Activated naive CD8-positive, alpha-beta T cell treated with anti-CD3 and anti-CD28 coated beads, Interleukin-2, amount 10 ng/mL, durations not matched to agents 7 days and 5 days (primary cell): ENCODE measurements around the gene PIM2. TPM values are rescaled to one million over a fixed set of nuclear protein-coding genes. Genes with fewer than 3 reads are reported as not detected.

Source experiments
- ATAC-seq: fragments of 150-1000 bp; cut with Tn5 transposase; one replicate; pipeline ENCODE4 v1.10.0; 2021; ENCODE audit warnings: low read depth, moderate library complexity
- POLR2A ChIA-PET: fragments of 350-600 bp; sonication (Branson Sonifier 250); formaldehyde crosslinking; loops from one replicate; lab custom pipeline; 2021; ENCODE audit warnings: antibody characterized with exemption; lab: Charles Lee
- DNase-seq: peaks from one replicate; pipeline ENCODE4 v3.0.0; 2021
- H3K27ac Mint-ChIP-seq: one replicate; pipeline ENCODE4 v1.8.0; 2022; ENCODE audit warnings: mild to moderate bottlenecking, mixed read lengths
- H3K27me3 Mint-ChIP-seq: one replicate; pipeline ENCODE4 v1.8.0; 2022; ENCODE audit warnings: mild to moderate bottlenecking, moderate library complexity, mixed read lengths
- H3K36me3 Mint-ChIP-seq: one replicate; pipeline ENCODE4 v1.8.0; 2021; ENCODE audit warnings: mild to moderate bottlenecking, mixed read lengths
- H3K4me1 Mint-ChIP-seq: one replicate; pipeline ENCODE4 v1.8.0; 2021; ENCODE audit warnings: mixed read lengths
- H3K4me3 Mint-ChIP-seq: one replicate; pipeline ENCODE4 v1.8.0; 2022; ENCODE audit warnings: mild to moderate bottlenecking, moderate library complexity, mixed read lengths
- H3K9me3 Mint-ChIP-seq: one replicate; pipeline ENCODE4 v1.8.0; 2021; ENCODE audit warnings: mixed read lengths
- total RNA-seq, 2 experiments: library from RNA; stranded (reverse); gene quantifications; one replicate each; pipeline ENCODE4 v1.2.3, GENCODE V29; 2021

PIM2 gene
- total RNA-seq, 2 experiments from 2014 or later: 63.1 to 63.2 TPM

- Mint-ChIP-seq H3K9me3 (no peaks in the 10 kb centered on the region), H3K27ac (no peak overlapping the region), H3K4me3 (no peak overlapping the region), H3K27me3 (no peaks in the 10 kb centered on the region), H3K36me3 (peaks cover 16% of the 10 kb centered on the region), H3K4me1 (peaks cover 12% of the 10 kb centered on the region)
- DNase-seq: no peak
- POLR2A ChIA-PET: no interaction called here
- ATAC-seq: no peak
Measured at GRCh38 chrX:48927736-48928382, 9.0 kb upstream of the PIM2 start.

GRCh38 chrX:48927123-48927522 lies 8.3 kb upstream of the PIM2 start:
- DNase-seq (no peak), ATAC-seq (no peak)
- POLR2A ChIA-PET: no interaction called here
- Mint-ChIP-seq H3K4me1 (peaks cover 12% of the 10 kb centered on the region), H3K27me3 (no peaks in the 10 kb centered on the region), H3K4me3 (no peak overlapping the region), H3K9me3 (no peaks in the 10 kb centered on the region), H3K36me3 (peaks cover 15% of the 10 kb centered on the region), H3K27ac (no peak overlapping the region)

GRCh38 chrX:48924270-48924669 lies 5.4 kb upstream of the PIM2 start:
- POLR2A ChIA-PET: interaction anchor here (1.3 kb wide), 1 partner anchor 12 kb away, joined by 4 read pairs; no protein-coding TSS in a partner anchor
- Mint-ChIP-seq H3K9me3 (no peaks in the 10 kb centered on the region), H3K4me1 (peaks cover 28% of the 10 kb centered on the region), H3K27ac (peak overlapping the region; percentile 66), H3K4me3 (no peak overlapping the region), H3K36me3 (peaks cover 14% of the 10 kb centered on the region), H3K27me3 (no peaks in the 10 kb centered on the region)
- ATAC-seq (no peak), DNase-seq (no peak)

- H3K36me3 Mint-ChIP-seq: peaks cover 14% of the 10 kb centered on the region
- no peaks in the 10 kb centered on the region for H3K9me3 Mint-ChIP-seq
- H3K27ac Mint-ChIP-seq: peak overlapping the region; percentile 66
- no peak for ATAC-seq
- H3K4me1 Mint-ChIP-seq: peaks cover 30% of the 10 kb centered on the region
- POLR2A ChIA-PET: interaction anchor here (1.3 kb wide), 1 partner anchor 12 kb away, joined by 4 read pairs; no protein-coding TSS in a partner anchor
- H3K4me3 Mint-ChIP-seq: no peak overlapping the region
- H3K27me3 Mint-ChIP-seq: no peaks in the 10 kb centered on the region
- no peak for DNase-seq
Measured at GRCh38 chrX:48923771-48924170, 4.9 kb upstream of the PIM2 start.

- H3K9me3 Mint-ChIP-seq: no peaks in the 10 kb centered on the region
- H3K27me3 Mint-ChIP-seq: no peaks in the 10 kb centered on the region
- H3K4me3 Mint-ChIP-seq: peak overlapping the region; percentile 97
- POLR2A ChIA-PET: interaction anchor here (0.6 to 4.2 kb wide), 3 partner anchors 11 to 38 kb away, joined by 3 to 51 read pairs (median 4); no protein-coding TSS in a partner anchor
- ATAC-seq (no peak), DNase-seq (no peak)
- peaks cover 32% of the 10 kb centered on the region for H3K4me1 Mint-ChIP-seq
- H3K27ac Mint-ChIP-seq: peak overlapping the region; percentile 93
- peaks cover 22% of the 10 kb centered on the region for H3K36me3 Mint-ChIP-seq
Measured at GRCh38 chrX:48920718-48921104, 1.9 kb upstream of the PIM2 start.

GRCh38 chrX:48919947-48920717 lies 1.3 kb upstream of the PIM2 start:
- POLR2A ChIA-PET: interaction anchor here (0.6 to 4.2 kb wide), 2 partner anchors 19 to 39 kb away, joined by 4 to 51 read pairs; no protein-coding TSS in a partner anchor
- Mint-ChIP-seq H3K27ac (peak overlapping the region; percentile 93), H3K36me3 (peaks cover 18% of the 10 kb centered on the region), H3K4me1 (peaks cover 28% of the 10 kb centered on the region), H3K4me3 (peak overlapping the region; percentile 97), H3K27me3 (no peaks in the 10 kb centered on the region), H3K9me3 (no peaks in the 10 kb centered on the region)
- DNase-seq (no peak), ATAC-seq (no peak)

GRCh38 chrX:48919360-48919841 lies 577 bp upstream of the PIM2 start:
- DNase-seq (no peak), ATAC-seq (peak; percentile 3)
- no peaks in the 10 kb centered on the region for H3K9me3 Mint-ChIP-seq
- peak overlapping the region; percentile 97 for H3K4me3 Mint-ChIP-seq
- H3K36me3 Mint-ChIP-seq: peaks cover 18% of the 10 kb centered on the region
- H3K4me1 Mint-ChIP-seq: peaks cover 31% of the 10 kb centered on the region
- POLR2A ChIA-PET: interaction anchor here (0.7 to 4.2 kb wide), 2 partner anchors 20 to 39 kb away, joined by 4 to 51 read pairs; no protein-coding TSS in a partner anchor
- peak overlapping the region; percentile 93 for H3K27ac Mint-ChIP-seq
- no peaks in the 10 kb centered on the region for H3K27me3 Mint-ChIP-seq

- Mint-ChIP-seq H3K9me3 (no peaks in the 10 kb centered on the region), H3K4me3 (peak overlapping the region; percentile 97), H3K4me1 (peaks cover 28% of the 10 kb centered on the region), H3K36me3 (peaks cover 14% of the 10 kb centered on the region), H3K27ac (peak overlapping the region; percentile 87), H3K27me3 (no peaks in the 10 kb centered on the region)
- POLR2A ChIA-PET: interaction anchor here (4.2 kb wide), 1 partner anchor 21 kb away, joined by 51 read pairs; no protein-coding TSS in a partner anchor
- ATAC-seq (no peak), DNase-seq (peak; percentile 33)
Measured at GRCh38 chrX:48918301-48918642, 552 bp downstream of the PIM2 start.

GRCh38 chrX:48917139-48918001 lies 1.5 kb downstream of the PIM2 start:
- POLR2A ChIA-PET: interaction anchor here (0.7 to 4.2 kb wide), 3 partner anchors 22 to 202 kb away, joined by 3 to 51 read pairs (median 3); no protein-coding TSS in a partner anchor
- no peaks in the 10 kb centered on the region for H3K27me3 Mint-ChIP-seq
- H3K36me3 Mint-ChIP-seq: peaks cover 14% of the 10 kb centered on the region
- peak; percentile 86 for DNase-seq
- peak; percentile 57 for ATAC-seq
- H3K9me3 Mint-ChIP-seq: no peaks in the 10 kb centered on the region
- peaks cover 29% of the 10 kb centered on the region for H3K4me1 Mint-ChIP-seq
- peak overlapping the region; percentile 87 for H3K27ac Mint-ChIP-seq
- H3K4me3 Mint-ChIP-seq: peak overlapping the region; percentile 97

GRCh38 chrX:48914593-48915493 lies 4.0 kb downstream of the PIM2 start:
- peak overlapping the region; percentile 60 for H3K27ac Mint-ChIP-seq
- DNase-seq: no peak
- H3K27me3 Mint-ChIP-seq: no peaks in the 10 kb centered on the region
- H3K9me3 Mint-ChIP-seq: no peaks in the 10 kb centered on the region
- ATAC-seq: no peak
- peaks cover 10% of the 10 kb centered on the region for H3K36me3 Mint-ChIP-seq
- peak overlapping the region; percentile 56 for H3K4me3 Mint-ChIP-seq
- POLR2A ChIA-PET: interaction anchor here (1.2 to 1.4 kb wide), 2 partner anchors 23 to 43 kb away, joined by 3 read pairs; no protein-coding TSS in a partner anchor
- peaks cover 33% of the 10 kb centered on the region for H3K4me1 Mint-ChIP-seq

GRCh38 chrX:48913605-48914366 lies 5.0 kb downstream of the PIM2 start:
- POLR2A ChIA-PET: interaction anchor here (1.2 kb wide), 1 partner anchor 24 kb away, joined by 3 read pairs; no protein-coding TSS in a partner anchor
- Mint-ChIP-seq H3K27ac (no peak overlapping the region), H3K9me3 (no peaks in the 10 kb centered on the region), H3K27me3 (no peaks in the 10 kb centered on the region), H3K4me3 (no peak overlapping the region), H3K4me1 (peaks cover 25% of the 10 kb centered on the region), H3K36me3 (peaks cover 10% of the 10 kb centered on the region)
- ATAC-seq (no peak), DNase-seq (no peak)
